K562 (cell line): ENCODE measurements around the gene OSBPL3. TPM values are rescaled to one million over a fixed set of nuclear protein-coding genes. Genes with fewer than 3 reads are reported as not detected.

Experiments
- E2F1 ChIP-seq: sonication (generic); formaldehyde crosslinking; IDR thresholded peaks from 2 replicates; pipeline ENCODE4 v1.8.1; 2023; ENCODE audit warnings: mild to moderate bottlenecking, missing genetic modification reagents, moderate library complexity
- ELF4 ChIP-seq: fragments of 450-650 bp; formaldehyde crosslinking; IDR thresholded peaks from 2 replicates; pipeline ENCODE4 v1.4.0; 2022; ENCODE audit warnings: missing genetic modification characterization
- EZH2 ChIP-seq: IDR thresholded peaks from 2 replicates; pipeline ENCODE4 v1.6.1; 2012; ENCODE audit warnings: low read depth, mild to moderate bottlenecking, inconsistent platforms, low read length, borderline replicate concordance
- GABPA ChIP-seq: fragments of 200-800 bp; sonication (Bioruptor generic); conservative IDR thresholded peaks from 2 replicates; pipeline ENCODE4 v1.6.1; 2016; ENCODE audit warnings: low read depth, missing genetic modification characterization, missing compliant biosample characterization
- ZMIZ1 ChIP-seq, 2 experiments: fragments of 150-350 bp in 1 of 2; IDR thresholded peaks; 2 replicates each; pipeline ENCODE4 v1.6.1; 2012 to 2016; ENCODE audit warnings: low read depth in 2 of 2, low read length in 2 of 2, mild to moderate bottlenecking in 1 of 2, moderate library complexity in 1 of 2
- ZNF174 ChIP-seq: fragments of 250-450 bp; sonication (Bioruptor Pico); IDR thresholded peaks from 2 replicates; pipeline ENCODE4 v1.4.0; 2020; ENCODE audit warnings: mild to moderate bottlenecking
- ZNF212 ChIP-seq: fragments of 450-650 bp; formaldehyde crosslinking; IDR thresholded peaks from 2 replicates; pipeline ENCODE4 v1.4.0; 2020; ENCODE audit warnings: mild to moderate bottlenecking
- ZNF584 ChIP-seq: fragments of 200-800 bp; sonication (Bioruptor generic); IDR thresholded peaks from 2 replicates; pipeline ENCODE4 v1.6.1; 2016; ENCODE audit warnings: low read depth, mild to moderate bottlenecking, missing genetic modification characterization, missing compliant biosample characterization
- polyA plus RNA-seq, 8 experiments: library from polyadenylated mRNA; depleted of rRNA in 4 of 8; stranded (reverse) in 5 of 8; unstranded in 3 of 8; fragments of >200 nt; fragmentation: Nextera tagmentation in 2 of 8; fragmentation: Illumina TruSeq in 1 of 8; extraction: Ambion mirVana in 2 of 8; extraction: Trizol in 1 of 8; gene quantifications; 2 replicates each; pipeline versions ENCODE4 v1.2.1 to v1.2.3, GENCODE V29; 2011 to 2014; ENCODE audit warnings: inconsistent platforms in 1 of 8, missing spikeins in 1 of 8
- total RNA-seq, 7 experiments: library from RNA; depleted of rRNA in 6 of 7; stranded (reverse); fragments of >200 nt in 6 of 7; fragmentation: Illumina TruSeq in 2 of 7; extraction: Trizol in 2 of 7; gene quantifications; 2 replicates each; pipeline versions ENCODE4 v1.2.1 to v1.2.3, GENCODE V29; 2011 to 2021; ENCODE audit warnings: low replicate concordance in 1 of 7
- TF ChIP-seq, protein P1 (sequence below), 2 experiments: IDR thresholded peaks in 1 of 2; conservative IDR thresholded peaks in 1 of 2; 2 replicates each; pipeline ENCODE4 v1.6.1; 2016; ENCODE audit warnings: low read depth in 2 of 2, mild to moderate bottlenecking in 1 of 2, missing compliant biosample characterization in 1 of 2, missing genetic modification characterization in 1 of 2, moderate library complexity in 1 of 2

The OSBPL3 gene
- total and polyA plus RNA-seq, 9 of the 15 experiments (the other 6 are each of a cell fraction or from before 2014, with no cell fraction given) = 4.8 to 37.2 (median 26.5) TPM

DNA sequence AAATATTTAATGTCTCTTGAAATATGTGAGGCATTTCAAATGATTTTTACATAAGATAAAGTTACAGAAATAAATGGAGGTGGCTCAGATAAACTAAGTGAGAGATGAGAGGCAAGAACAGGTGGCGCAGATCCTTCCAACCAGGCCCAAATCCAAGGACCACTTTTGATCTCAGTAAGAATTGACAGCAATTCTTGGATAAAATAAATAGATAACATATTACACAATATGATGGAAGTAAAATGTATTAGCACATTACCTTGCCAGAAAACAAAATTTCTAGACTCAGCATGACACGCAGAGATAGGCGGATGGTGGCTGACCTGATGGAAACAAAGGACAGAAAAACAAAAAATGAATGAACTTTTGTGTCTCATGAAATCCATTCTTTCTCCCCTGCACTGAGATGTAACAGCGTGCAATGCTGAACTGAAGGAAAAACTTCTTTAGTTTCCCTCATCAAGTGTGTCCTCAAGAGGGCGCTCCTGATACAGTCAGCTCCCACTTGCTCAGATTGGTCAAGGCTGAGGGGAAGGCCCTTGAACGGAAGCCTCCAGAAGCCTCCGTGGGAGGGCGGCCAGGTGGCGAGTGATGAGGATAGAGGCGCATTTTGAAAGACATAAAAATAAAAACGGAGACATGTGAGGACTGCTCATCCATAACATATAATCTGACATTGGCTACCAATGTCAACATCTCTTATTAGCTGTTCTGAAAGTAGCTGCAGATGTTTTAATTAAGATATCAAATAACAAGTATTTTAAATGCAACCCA lies 159.9 kb downstream of the OSBPL3 start (continued):
- TF ChIP-seq E2F1 (no peak), ELF4 (CRISPR knock-in tag) (no peak), EZH2 (no peak), ZMIZ1 (IDR thresholded peaks at IDR 0.05; ENCODE audit: low read depth in 2 of 2, low read length in 2 of 2) (0 out of 4 replicates have a peak, but pooled peaks of 1 of the 2 experiments have one; percentile 53), GABPA (tag) (peak; percentile 37), ZNF174 (CRISPR knock-in tag) (no peak), ZNF212 (CRISPR knock-in tag) (no peak), ZNF584 (CRISPR knock-in tag) (0 out of 2 replicates have a peak, but pooled peaks have one; percentile 1)
- TF ChIP-seq, protein P1, sequence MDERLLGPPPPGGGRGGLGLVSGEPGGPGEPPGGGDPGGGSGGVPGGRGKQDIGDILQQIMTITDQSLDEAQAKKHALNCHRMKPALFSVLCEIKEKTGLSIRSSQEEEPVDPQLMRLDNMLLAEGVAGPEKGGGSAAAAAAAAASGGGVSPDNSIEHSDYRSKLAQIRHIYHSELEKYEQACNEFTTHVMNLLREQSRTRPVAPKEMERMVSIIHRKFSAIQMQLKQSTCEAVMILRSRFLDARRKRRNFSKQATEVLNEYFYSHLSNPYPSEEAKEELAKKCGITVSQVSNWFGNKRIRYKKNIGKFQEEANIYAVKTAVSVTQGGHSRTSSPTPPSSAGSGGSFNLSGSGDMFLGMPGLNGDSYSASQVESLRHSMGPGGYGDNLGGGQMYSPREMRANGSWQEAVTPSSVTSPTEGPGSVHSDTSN (CRISPR knock-in tag; IDR thresholded peaks at IDR 0.05; ENCODE audit: low read depth) = no peak
- TF ChIP-seq, protein P1 (tag; conservative IDR thresholded peaks at IDR 0.05; ENCODE audit: low read depth) = peak; percentile 51
